Measurements from ENCODE around the gene STAT5A. TPM values are rescaled to one million over a fixed set of nuclear protein-coding genes. Genes with fewer than 3 reads are reported as not detected.

Gene STAT5A
- total and polyA plus RNA-seq, 9 of the 15 experiments (the other 6 are each of a cell fraction or from before 2014, with no cell fraction given) = 79.9 to 415 (median 196) TPM

DNA sequence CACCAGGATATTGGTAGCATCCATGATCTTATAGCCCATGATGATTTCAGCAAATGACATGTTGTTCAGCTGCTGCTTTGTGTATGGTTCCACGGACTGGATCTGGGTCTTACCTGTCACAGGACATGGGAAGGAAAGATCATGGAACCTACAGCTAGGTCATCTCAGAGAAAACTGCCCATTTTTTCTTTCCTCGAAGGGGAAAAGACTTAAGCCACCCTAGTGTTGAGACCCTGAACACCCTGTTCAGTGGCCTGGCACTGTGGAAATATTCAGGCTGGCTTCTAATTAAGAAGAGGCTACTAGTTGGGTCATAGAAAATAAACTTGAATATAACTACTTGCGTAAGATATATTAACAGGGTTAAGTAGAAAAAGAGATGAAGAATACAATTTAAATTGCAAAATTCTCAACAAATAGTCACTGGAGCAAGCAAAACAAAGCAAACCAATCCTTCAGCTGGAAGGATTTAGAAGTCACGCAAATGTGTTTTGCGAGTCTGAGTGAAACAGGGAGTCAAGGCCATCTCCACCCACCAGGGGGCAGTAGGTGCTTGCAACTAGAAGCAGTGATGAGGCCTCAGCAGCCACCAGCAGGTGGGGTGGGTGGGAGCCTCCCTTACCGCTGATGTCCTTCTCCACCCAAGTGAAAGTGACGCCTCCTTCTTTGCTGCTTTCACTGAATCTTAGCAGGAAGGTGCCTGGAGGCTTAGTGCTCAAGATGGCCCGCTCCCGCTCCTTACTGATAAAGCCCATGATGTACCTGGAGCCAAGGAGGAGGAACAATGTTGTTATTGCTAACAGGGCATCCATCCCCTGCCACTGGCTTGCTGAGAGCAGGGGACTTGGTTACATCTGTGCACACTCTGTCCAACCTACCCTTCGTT, 34.3 kb downstream of the STAT5A start (continued):
- TF ChIP-seq, protein P1, sequence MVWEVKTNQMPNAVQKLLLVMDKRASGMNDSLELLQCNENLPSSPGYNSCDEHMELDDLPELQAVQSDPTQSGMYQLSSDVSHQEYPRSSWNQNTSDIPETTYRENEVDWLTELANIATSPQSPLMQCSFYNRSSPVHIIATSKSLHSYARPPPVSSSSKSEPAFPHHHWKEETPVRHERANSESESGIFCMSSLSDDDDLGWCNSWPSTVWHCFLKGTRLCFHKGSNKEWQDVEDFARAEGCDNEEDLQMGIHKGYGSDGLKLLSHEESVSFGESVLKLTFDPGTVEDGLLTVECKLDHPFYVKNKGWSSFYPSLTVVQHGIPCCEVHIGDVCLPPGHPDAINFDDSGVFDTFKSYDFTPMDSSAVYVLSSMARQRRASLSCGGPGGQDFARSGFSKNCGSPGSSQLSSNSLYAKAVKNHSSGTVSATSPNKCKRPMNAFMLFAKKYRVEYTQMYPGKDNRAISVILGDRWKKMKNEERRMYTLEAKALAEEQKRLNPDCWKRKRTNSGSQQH (CRISPR knock-in tag; IDR thresholded peaks at IDR 0.05) = no peak
- no peak for TF ChIP-seq ZBED1 (IDR thresholded peaks at IDR 0.05)
- TF ChIP-seq SIRT6 (IDR thresholded peaks at IDR 0.05; ENCODE audit: low read depth, low read length) = no peak
- no peak for TF ChIP-seq PCBP2 (IDR thresholded peaks at IDR 0.05; ENCODE audit: low read depth, low read length, poor library complexity, severe bottlenecking)
- peak; percentile 81 for TF ChIP-seq STAG1 (CRISPR knock-in tag; IDR thresholded peaks at IDR 0.05; ENCODE audit: borderline replicate concordance)
- no peak for TF ChIP-seq ZBTB1 (CRISPR knock-in tag; IDR thresholded peaks at IDR 0.05; ENCODE audit: borderline replicate concordance, low read depth)
- TF ChIP-seq, protein P2, sequence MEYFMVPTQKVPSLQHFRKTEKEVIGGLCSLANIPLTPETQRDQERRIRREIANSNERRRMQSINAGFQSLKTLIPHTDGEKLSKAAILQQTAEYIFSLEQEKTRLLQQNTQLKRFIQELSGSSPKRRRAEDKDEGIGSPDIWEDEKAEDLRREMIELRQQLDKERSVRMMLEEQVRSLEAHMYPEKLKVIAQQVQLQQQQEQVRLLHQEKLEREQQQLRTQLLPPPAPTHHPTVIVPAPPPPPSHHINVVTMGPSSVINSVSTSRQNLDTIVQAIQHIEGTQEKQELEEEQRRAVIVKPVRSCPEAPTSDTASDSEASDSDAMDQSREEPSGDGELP (CRISPR knock-in tag; IDR thresholded peaks at IDR 0.05; ENCODE audit: borderline replicate concordance) = peak; percentile 81; the same call in 1 of the 2 replicates
- 0 out of 2 replicates have a peak, but pooled peaks have one; percentile 42 for TF ChIP-seq ELF2 (CRISPR knock-in tag; IDR thresholded peaks at IDR 0.05)
- 0 out of 2 replicates have a peak, but pooled peaks have one; percentile 21 for TF ChIP-seq FOXP1 (CRISPR knock-in tag; IDR thresholded peaks at IDR 0.05)
- peak; percentile 68 for TF ChIP-seq JUND (IDR thresholded peaks at IDR 0.05; ENCODE audit: borderline replicate concordance, low read depth, low read length)
- TF ChIP-seq JUND (tag; IDR thresholded peaks at IDR 0.05; ENCODE audit: borderline replicate concordance, low read depth, low read length) = peak; percentile 75; the same call in 1 of the 3 replicates
- TF ChIP-seq ATF7 (IDR thresholded peaks at IDR 0.05) = peak; percentile 59; the same call in 1 of the 2 replicates
- TF ChIP-seq STAT5A (IDR thresholded peaks at IDR 0.05; ENCODE audit: borderline replicate concordance, low read length) = no peak
- peak; percentile 49 for TF ChIP-seq EP400 (IDR thresholded peaks at IDR 0.05)
- no peak; the same call in 1 of the 2 replicates for TF ChIP-seq KHSRP (IDR thresholded peaks at IDR 0.05)
- TF ChIP-seq ESRRA (IDR thresholded peaks at IDR 0.05; ENCODE audit: borderline replicate concordance, low read depth) = peak; percentile 68; the same call in 1 of the 2 replicates
- no peak for TF ChIP-seq ZKSCAN8 (CRISPR knock-in tag; IDR thresholded peaks at IDR 0.05)
- no peak for TF ChIP-seq ETV6 (IDR thresholded peaks at IDR 0.05; ENCODE audit: borderline replicate concordance in 1 of 2, low read depth in 2 of 2, low read length in 1 of 2)
- no peak for TF ChIP-seq ETV6 (CRISPR knock-in tag; IDR thresholded peaks at IDR 0.05; ENCODE audit: borderline replicate concordance)
- no peak for TF ChIP-seq ZNF707 (CRISPR knock-in tag; conservative IDR thresholded peaks at IDR 0.05)
- no peak for TF ChIP-seq LEF1 (IDR thresholded peaks at IDR 0.05)
- peak; percentile 29 for TF ChIP-seq HDAC3 (IDR thresholded peaks at IDR 0.05; ENCODE audit: borderline replicate concordance, partially characterized antibody)
- no peak for TF ChIP-seq ZC3H11A (IDR thresholded peaks at IDR 0.05; ENCODE audit: low read depth, low read length)
- TF ChIP-seq, protein P3, sequence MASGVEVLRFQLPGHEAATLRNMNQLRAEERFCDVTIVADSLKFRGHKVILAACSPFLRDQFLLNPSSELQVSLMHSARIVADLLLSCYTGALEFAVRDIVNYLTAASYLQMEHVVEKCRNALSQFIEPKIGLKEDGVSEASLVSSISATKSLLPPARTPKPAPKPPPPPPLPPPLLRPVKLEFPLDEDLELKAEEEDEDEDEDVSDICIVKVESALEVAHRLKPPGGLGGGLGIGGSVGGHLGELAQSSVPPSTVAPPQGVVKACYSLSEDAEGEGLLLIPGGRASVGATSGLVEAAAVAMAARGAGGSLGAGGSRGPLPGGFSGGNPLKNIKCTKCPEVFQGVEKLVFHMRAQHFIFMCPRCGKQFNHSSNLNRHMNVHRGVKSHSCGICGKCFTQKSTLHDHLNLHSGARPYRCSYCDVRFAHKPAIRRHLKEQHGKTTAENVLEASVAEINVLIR (CRISPR knock-in tag; IDR thresholded peaks at IDR 0.05) = no peak

Measured in K562 (cell line).